Measurements from ENCODE around the gene ITPK1. TPM values are rescaled to one million over a fixed set of nuclear protein-coding genes. Genes with fewer than 3 reads are reported as not detected.
A peak's percentile ranks its signal among the peaks of the same experiment; 100 is the strongest.

The ITPK1 gene
- total and polyA plus RNA-seq, 5 donors from 2014 or later = 19.5 to 54.1 (median 22.1) TPM

- DNase-seq (no peak), ATAC-seq (ENCODE audit: low read depth in 2 of 2) (no peak)
- Histone ChIP-seq H3K9me3 (ENCODE audit: control insufficient read depth in 2 of 2, low read length in 2 of 2) (no peaks in the 10 kb centered on the region), H3K36me3 (ENCODE audit: control insufficient read depth, insufficient read depth, low read length) (no peaks in the 10 kb centered on the region), H3K27ac (ENCODE audit: insufficient read depth, low read length, poor library complexity, severe bottlenecking) (no peak overlapping the region), H3K4me1 (ENCODE audit: control insufficient read depth, insufficient read depth, low read length, poor library complexity, severe bottlenecking) (no peaks in the 10 kb centered on the region), H3K4me3 (ENCODE audit: low read depth, low read length) (no peak overlapping the region), H3K27me3 (ENCODE audit: control insufficient read depth, insufficient read depth, low read length) (no peaks in the 10 kb centered on the region)
- Mint-ChIP-seq H3K36me3 (peaks cover 6% of the 10 kb centered on the region), H3K27ac (peak overlapping the region in 2 of 3 donors; percentile 63 to 73), H3K27me3 (no peaks in the 10 kb centered on the region), H3K4me3 (no peak overlapping the region), H3K4me1 (peaks cover 4 to 26% (median 23%) of the 10 kb centered on the region in 4 donors), H3K9me3 (no peaks in the 10 kb centered on the region)
Measured at GRCh38 chr14:93023802-93024434, 91.8 kb downstream of the ITPK1 start.

GRCh38 chr14:93023039-93023438 lies 92.7 kb downstream of the ITPK1 start:
- Histone ChIP-seq H3K36me3 (ENCODE audit: control insufficient read depth, insufficient read depth, low read length) (no peaks in the 10 kb centered on the region), H3K9me3 (ENCODE audit: control insufficient read depth in 2 of 2, low read length in 2 of 2) (no peaks in the 10 kb centered on the region), H3K27ac (ENCODE audit: insufficient read depth, low read length, poor library complexity, severe bottlenecking) (no peak overlapping the region), H3K4me1 (ENCODE audit: control insufficient read depth, insufficient read depth, low read length, poor library complexity, severe bottlenecking) (no peaks in the 10 kb centered on the region), H3K4me3 (ENCODE audit: low read depth, low read length) (no peak overlapping the region), H3K27me3 (ENCODE audit: control insufficient read depth, insufficient read depth, low read length) (no peaks in the 10 kb centered on the region)
- H3K4me3 Mint-ChIP-seq = no peak overlapping the region
- DNase-seq (peak in 1 of 3 donors; percentile 37), ATAC-seq (ENCODE audit: low read depth in 2 of 2) (no peak)
- peaks cover 6% of the 10 kb centered on the region for H3K36me3 Mint-ChIP-seq
- no peaks in the 10 kb centered on the region for H3K27me3 Mint-ChIP-seq
- H3K27ac Mint-ChIP-seq = peak overlapping the region in 1 of 3 donors; percentile 44
- H3K9me3 Mint-ChIP-seq = no peaks in the 10 kb centered on the region
- peaks cover 4 to 28% (median 24%) of the 10 kb centered on the region in 4 donors for H3K4me1 Mint-ChIP-seq

GRCh38 chr14:93019970-93020369 lies 95.8 kb downstream of the ITPK1 start:
- Mint-ChIP-seq H3K4me3 (no peak overlapping the region), H3K4me1 (peaks cover 0 to 17% (median 15%) of the 10 kb centered on the region in 4 donors), H3K36me3 (peaks cover 14% of the 10 kb centered on the region), H3K27ac (peak overlapping the region in 1 of 3 donors; percentile 56), H3K27me3 (no peaks in the 10 kb centered on the region), H3K9me3 (no peaks in the 10 kb centered on the region)
- ATAC-seq (ENCODE audit: low read depth in 2 of 2) = no peak
- no peaks in the 10 kb centered on the region for H3K4me1 ChIP-seq (ENCODE audit: control insufficient read depth, insufficient read depth, low read length, poor library complexity, severe bottlenecking)
- no peaks in the 10 kb centered on the region for H3K9me3 ChIP-seq (ENCODE audit: control insufficient read depth in 2 of 2, low read length in 2 of 2)
- peaks cover 7% of the 10 kb centered on the region for H3K36me3 ChIP-seq (ENCODE audit: control insufficient read depth, insufficient read depth, low read length)
- H3K27me3 ChIP-seq (ENCODE audit: control insufficient read depth, insufficient read depth, low read length) = no peaks in the 10 kb centered on the region
- H3K4me3 ChIP-seq (ENCODE audit: low read depth, low read length) = no peak overlapping the region
- DNase-seq = no peak
- no peak overlapping the region for H3K27ac ChIP-seq (ENCODE audit: insufficient read depth, low read length, poor library complexity, severe bottlenecking)

- Mint-ChIP-seq H3K27me3 (no peaks in the 10 kb centered on the region), H3K4me1 (peaks cover 0 to 21% (median 15%) of the 10 kb centered on the region in 4 donors), H3K9me3 (no peaks in the 10 kb centered on the region), H3K27ac (no peak overlapping the region), H3K4me3 (no peak overlapping the region), H3K36me3 (peaks cover 14% of the 10 kb centered on the region)
- Histone ChIP-seq H3K4me3 (ENCODE audit: low read depth, low read length) (no peak overlapping the region), H3K27me3 (ENCODE audit: control insufficient read depth, insufficient read depth, low read length) (no peaks in the 10 kb centered on the region), H3K27ac (ENCODE audit: insufficient read depth, low read length, poor library complexity, severe bottlenecking) (no peak overlapping the region), H3K9me3 (ENCODE audit: control insufficient read depth in 2 of 2, low read length in 2 of 2) (no peaks in the 10 kb centered on the region), H3K4me1 (ENCODE audit: control insufficient read depth, insufficient read depth, low read length, poor library complexity, severe bottlenecking) (no peaks in the 10 kb centered on the region), H3K36me3 (ENCODE audit: control insufficient read depth, insufficient read depth, low read length) (peaks cover 7% of the 10 kb centered on the region)
- no peak for DNase-seq
- ATAC-seq (ENCODE audit: low read depth in 2 of 2) = no peak
Measured at GRCh38 chr14:93019367-93019843, 96.3 kb downstream of the ITPK1 start.

GRCh38 chr14:93018366-93018765 lies 97.4 kb downstream of the ITPK1 start:
- Histone ChIP-seq H3K27me3 (ENCODE audit: control insufficient read depth, insufficient read depth, low read length) (no peaks in the 10 kb centered on the region), H3K4me1 (ENCODE audit: control insufficient read depth, insufficient read depth, low read length, poor library complexity, severe bottlenecking) (no peaks in the 10 kb centered on the region), H3K36me3 (ENCODE audit: control insufficient read depth, insufficient read depth, low read length) (peaks cover 7% of the 10 kb centered on the region), H3K4me3 (ENCODE audit: low read depth, low read length) (no peak overlapping the region), H3K9me3 (ENCODE audit: control insufficient read depth in 2 of 2, low read length in 2 of 2) (no peaks in the 10 kb centered on the region), H3K27ac (ENCODE audit: insufficient read depth, low read length, poor library complexity, severe bottlenecking) (no peak overlapping the region)
- H3K27me3 Mint-ChIP-seq = no peaks in the 10 kb centered on the region
- peaks cover 17% of the 10 kb centered on the region for H3K36me3 Mint-ChIP-seq
- no peak overlapping the region for H3K27ac Mint-ChIP-seq
- H3K4me1 Mint-ChIP-seq = peaks cover 0 to 27% (median 18%) of the 10 kb centered on the region in 4 donors
- H3K4me3 Mint-ChIP-seq = no peak overlapping the region
- ATAC-seq (ENCODE audit: low read depth in 2 of 2) = no peak
- DNase-seq = no peak
- H3K9me3 Mint-ChIP-seq = no peaks in the 10 kb centered on the region

- no peaks in the 10 kb centered on the region for H3K9me3 Mint-ChIP-seq
- Histone ChIP-seq H3K9me3 (ENCODE audit: control insufficient read depth in 2 of 2, low read length in 2 of 2) (no peaks in the 10 kb centered on the region), H3K27me3 (ENCODE audit: control insufficient read depth, insufficient read depth, low read length) (no peaks in the 10 kb centered on the region), H3K27ac (ENCODE audit: insufficient read depth, low read length, poor library complexity, severe bottlenecking) (no peak overlapping the region), H3K36me3 (ENCODE audit: control insufficient read depth, insufficient read depth, low read length) (peaks cover 7% of the 10 kb centered on the region), H3K4me1 (ENCODE audit: control insufficient read depth, insufficient read depth, low read length, poor library complexity, severe bottlenecking) (no peaks in the 10 kb centered on the region), H3K4me3 (ENCODE audit: low read depth, low read length) (no peak overlapping the region)
- ATAC-seq (ENCODE audit: low read depth in 2 of 2) = no peak
- no peak for DNase-seq
- no peak overlapping the region for H3K4me3 Mint-ChIP-seq
- H3K27me3 Mint-ChIP-seq = no peaks in the 10 kb centered on the region
- H3K27ac Mint-ChIP-seq = peak overlapping the region in 1 of 3 donors; percentile 17
- H3K4me1 Mint-ChIP-seq = peaks cover 0 to 29% (median 21%) of the 10 kb centered on the region in 4 donors
- H3K36me3 Mint-ChIP-seq = peaks cover 17% of the 10 kb centered on the region
Measured at GRCh38 chr14:93017898-93018297, 97.8 kb downstream of the ITPK1 start.

GRCh38 chr14:93017301-93017797 lies 98.4 kb downstream of the ITPK1 start:
- H3K4me3 ChIP-seq (ENCODE audit: low read depth, low read length) = no peak overlapping the region
- no peaks in the 10 kb centered on the region for H3K9me3 ChIP-seq (ENCODE audit: control insufficient read depth in 2 of 2, low read length in 2 of 2)
- no peak overlapping the region for H3K4me3 Mint-ChIP-seq
- peaks cover 7% of the 10 kb centered on the region for H3K36me3 ChIP-seq (ENCODE audit: control insufficient read depth, insufficient read depth, low read length)
- ATAC-seq (ENCODE audit: low read depth in 2 of 2) (no peak), DNase-seq (no peak)
- no peaks in the 10 kb centered on the region for H3K4me1 ChIP-seq (ENCODE audit: control insufficient read depth, insufficient read depth, low read length, poor library complexity, severe bottlenecking)
- no peak overlapping the region for H3K27ac ChIP-seq (ENCODE audit: insufficient read depth, low read length, poor library complexity, severe bottlenecking)
- peaks cover 17% of the 10 kb centered on the region for H3K36me3 Mint-ChIP-seq
- no peaks in the 10 kb centered on the region for H3K27me3 Mint-ChIP-seq
- H3K27me3 ChIP-seq (ENCODE audit: control insufficient read depth, insufficient read depth, low read length) = no peaks in the 10 kb centered on the region
- H3K9me3 Mint-ChIP-seq = no peaks in the 10 kb centered on the region
- peaks cover 0 to 32% (median 20%) of the 10 kb centered on the region in 4 donors for H3K4me1 Mint-ChIP-seq
- peak overlapping the region in 1 of 3 donors; percentile 26 for H3K27ac Mint-ChIP-seq
